ENCODE measurements around the gene CRTC1.
A peak's percentile ranks its signal among the peaks of the same experiment; 100 is the strongest.

GRCh38 chr19:18672606-18673337 is 10.7 kb upstream of the CRTC1 start:
- TF ChIP-seq JUNB (CRISPR knock-in tag; IDR thresholded peaks at IDR 0.05; ENCODE audit: borderline replicate concordance) (no peak), ZNF296 (CRISPR knock-in tag; conservative IDR thresholded peaks at IDR 0.05) (no peak), EZH2 (conservative IDR thresholded peaks at IDR 0.05; ENCODE audit: low read depth, low read length) (no peak)
- TF ChIP-seq, protein P1, sequence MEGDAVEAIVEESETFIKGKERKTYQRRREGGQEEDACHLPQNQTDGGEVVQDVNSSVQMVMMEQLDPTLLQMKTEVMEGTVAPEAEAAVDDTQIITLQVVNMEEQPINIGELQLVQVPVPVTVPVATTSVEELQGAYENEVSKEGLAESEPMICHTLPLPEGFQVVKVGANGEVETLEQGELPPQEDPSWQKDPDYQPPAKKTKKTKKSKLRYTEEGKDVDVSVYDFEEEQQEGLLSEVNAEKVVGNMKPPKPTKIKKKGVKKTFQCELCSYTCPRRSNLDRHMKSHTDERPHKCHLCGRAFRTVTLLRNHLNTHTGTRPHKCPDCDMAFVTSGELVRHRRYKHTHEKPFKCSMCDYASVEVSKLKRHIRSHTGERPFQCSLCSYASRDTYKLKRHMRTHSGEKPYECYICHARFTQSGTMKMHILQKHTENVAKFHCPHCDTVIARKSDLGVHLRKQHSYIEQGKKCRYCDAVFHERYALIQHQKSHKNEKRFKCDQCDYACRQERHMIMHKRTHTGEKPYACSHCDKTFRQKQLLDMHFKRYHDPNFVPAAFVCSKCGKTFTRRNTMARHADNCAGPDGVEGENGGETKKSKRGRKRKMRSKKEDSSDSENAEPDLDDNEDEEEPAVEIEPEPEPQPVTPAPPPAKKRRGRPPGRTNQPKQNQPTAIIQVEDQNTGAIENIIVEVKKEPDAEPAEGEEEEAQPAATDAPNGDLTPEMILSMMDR (CRISPR knock-in tag; IDR thresholded peaks at IDR 0.05) = peak; percentile 66

Data from HepG2 (cell line).